Measurements from ENCODE around the gene PTPRE. TPM values are rescaled to one million over a fixed set of nuclear protein-coding genes. Genes with fewer than 3 reads are reported as not detected.

The PTPRE gene, protein sequence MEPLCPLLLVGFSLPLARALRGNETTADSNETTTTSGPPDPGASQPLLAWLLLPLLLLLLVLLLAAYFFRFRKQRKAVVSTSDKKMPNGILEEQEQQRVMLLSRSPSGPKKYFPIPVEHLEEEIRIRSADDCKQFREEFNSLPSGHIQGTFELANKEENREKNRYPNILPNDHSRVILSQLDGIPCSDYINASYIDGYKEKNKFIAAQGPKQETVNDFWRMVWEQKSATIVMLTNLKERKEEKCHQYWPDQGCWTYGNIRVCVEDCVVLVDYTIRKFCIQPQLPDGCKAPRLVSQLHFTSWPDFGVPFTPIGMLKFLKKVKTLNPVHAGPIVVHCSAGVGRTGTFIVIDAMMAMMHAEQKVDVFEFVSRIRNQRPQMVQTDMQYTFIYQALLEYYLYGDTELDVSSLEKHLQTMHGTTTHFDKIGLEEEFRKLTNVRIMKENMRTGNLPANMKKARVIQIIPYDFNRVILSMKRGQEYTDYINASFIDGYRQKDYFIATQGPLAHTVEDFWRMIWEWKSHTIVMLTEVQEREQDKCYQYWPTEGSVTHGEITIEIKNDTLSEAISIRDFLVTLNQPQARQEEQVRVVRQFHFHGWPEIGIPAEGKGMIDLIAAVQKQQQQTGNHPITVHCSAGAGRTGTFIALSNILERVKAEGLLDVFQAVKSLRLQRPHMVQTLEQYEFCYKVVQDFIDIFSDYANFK
- 12.9 and 21.6 TPM in 2 replicates for total RNA-seq

DNA sequence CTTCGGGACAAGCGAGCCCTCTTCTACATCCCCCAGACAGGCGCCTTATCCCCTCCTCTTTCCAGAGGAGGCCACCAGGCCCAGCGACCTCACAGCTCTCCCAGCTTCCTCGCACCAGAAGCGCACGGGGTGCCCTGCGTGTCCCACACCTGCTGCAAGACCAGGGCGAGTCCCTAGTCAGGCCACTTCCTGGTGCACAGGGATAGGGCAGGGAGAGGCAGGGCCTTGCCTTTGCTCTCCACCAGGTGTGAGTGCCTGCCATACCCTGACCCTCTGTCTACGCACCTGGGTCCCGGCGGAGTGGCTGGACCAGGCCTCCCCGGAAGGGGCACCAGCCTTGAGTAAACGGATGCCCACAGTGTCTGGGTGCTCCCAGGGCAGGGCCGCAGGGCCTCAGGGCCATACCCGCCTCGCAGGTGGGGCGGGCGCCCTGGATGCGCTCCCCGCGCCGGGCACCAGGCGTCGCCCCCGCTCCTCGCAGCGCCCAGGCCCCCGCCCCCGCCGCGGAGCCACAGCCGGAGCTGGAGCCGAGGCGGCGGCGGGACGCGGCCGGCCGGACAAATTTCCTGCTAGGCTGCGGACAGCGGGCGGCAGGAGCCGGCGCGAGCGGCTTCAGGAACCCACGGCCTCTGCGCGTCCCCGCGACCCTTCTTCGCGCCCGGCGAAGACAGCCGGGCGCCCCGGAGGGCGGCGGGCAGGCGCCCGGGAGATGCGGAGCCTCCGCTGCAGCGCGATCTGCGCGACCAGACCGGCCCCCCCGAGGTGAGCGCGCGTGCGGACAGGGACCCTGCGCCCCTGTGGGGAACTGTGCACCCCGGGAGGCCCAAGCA lies at the start of gene PTPRE:
PTPRE (plus strand) TSS at position 556 of the 830 bp plus-strand sequence. CDS start 133,779 bp downstream, outside the sequence.

DNA sequence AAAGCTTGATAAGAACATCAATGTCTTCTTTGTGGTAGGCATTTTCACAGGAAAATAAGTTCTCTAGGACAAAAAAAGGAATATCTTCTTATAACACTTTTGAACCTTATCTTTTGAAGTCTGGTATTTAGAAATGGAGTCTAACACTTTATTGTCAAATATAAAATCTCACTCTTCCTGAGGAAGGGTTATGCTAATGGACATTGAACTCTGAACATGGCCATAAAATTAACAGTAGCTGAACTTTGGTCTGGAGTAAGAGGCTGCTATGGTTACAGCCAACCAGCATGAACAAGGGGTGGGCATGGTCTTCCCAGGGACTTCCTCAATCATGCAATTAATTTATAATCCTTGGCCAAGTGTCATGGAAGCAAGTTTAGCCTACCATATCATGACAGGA lies 14.2 kb upstream of the PTPRE start, which contains the start of gene CLRN3:
CLRN3 (minus strand) TSS at position 199 of the 400 bp plus-strand sequence; CDS start at position 42, 157 bp downstream.

DNA sequence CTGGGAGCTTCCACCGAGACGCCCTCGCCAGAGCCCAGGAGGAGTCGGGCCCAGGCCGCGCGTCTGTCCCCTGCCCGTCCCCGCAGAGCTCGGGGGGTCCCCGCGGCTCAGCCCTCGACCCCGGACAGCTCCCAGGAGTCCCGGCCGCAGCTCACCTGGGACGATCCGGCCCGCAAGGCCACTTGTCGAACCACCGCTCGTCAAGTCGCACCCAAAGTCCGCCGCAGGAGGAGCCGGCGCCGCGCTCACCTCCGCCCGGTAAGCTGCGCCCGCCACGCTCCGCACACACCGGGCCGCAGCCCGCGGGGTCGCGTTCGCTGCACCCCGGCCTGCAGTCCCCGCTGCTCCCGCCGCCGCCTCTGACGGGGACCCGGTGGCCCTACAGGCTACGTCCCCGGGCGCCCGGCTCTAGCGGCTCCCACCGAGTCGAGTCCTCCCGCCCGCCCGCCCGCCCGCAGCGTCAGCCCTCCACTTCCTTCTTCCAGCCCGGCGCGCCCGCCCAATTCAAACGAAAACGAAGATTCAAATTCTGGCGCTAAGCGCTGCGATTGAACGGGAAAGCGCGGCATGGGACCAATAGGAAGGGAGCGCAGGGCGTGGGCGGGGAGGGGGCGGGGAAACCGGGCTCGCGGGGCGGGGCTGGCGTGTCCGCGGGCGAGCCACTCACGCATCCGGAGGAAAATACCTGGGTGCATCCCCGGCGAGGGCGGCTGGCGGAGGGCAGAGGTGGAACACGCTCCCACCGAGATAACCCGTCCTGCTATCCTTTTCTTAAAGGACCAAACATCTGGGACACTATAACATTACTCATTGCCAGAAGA lies 219.3 kb downstream of the PTPRE start, which contains the start of gene MKI67:
MKI67 (minus strand) TSS at position 480 of the 821 bp plus-strand sequence. CDS start 756 bp downstream, outside the sequence.

Other genes with a start within 250 kb of the PTPRE start
- gene FOXI2, start 169.9 kb upstream of the PTPRE start, total RNA-seq: not detected in 2 replicates
- gene CLRN3, start 14.2 kb upstream of the PTPRE start, total RNA-seq: not detected in 2 replicates
- 1.3 and 42.9 TPM in 2 replicates for gene MKI67, start 219.3 kb downstream of the PTPRE start, total RNA-seq